ENCODE measurements around the gene CHCHD6.

GRCh38 chr3:126928921-126929474, 225.0 kb downstream of the CHCHD6 start:
- TF ChIP-seq ZFX (IDR thresholded peaks at IDR 0.05; ENCODE audit: borderline replicate concordance) (no peak), CTCF (IDR thresholded peaks at IDR 0.05) (no peak)
